ENCODE data around the gene FHOD3.

The FHOD3 gene

GRCh38 chr18:36697905-36698304 is 400.4 kb downstream of the FHOD3 start:
- Histone ChIP-seq H3K27ac (ENCODE audit: extremely low read depth, low read depth, low read length) (no peak overlapping the region), H3K9me3 (ENCODE audit: control insufficient read depth, insufficient read depth, low read depth, low read length) (no peaks in the 10 kb centered on the region), H3K4me1 (ENCODE audit: control insufficient read depth, insufficient read depth, low read length) (no peaks in the 10 kb centered on the region), H3K36me3 (ENCODE audit: control insufficient read depth in 2 of 2, insufficient read depth in 1 of 2, low read length in 2 of 2) (no peaks in the 10 kb centered on the region), H3K4me3 (ENCODE audit: low read depth, low read length) (no peak overlapping the region)
- CTCF ChIA-PET: interaction anchor here (1.2 to 2.1 kb wide), 2 partner anchors 10 kb away, joined by 10 to 13 read pairs; no protein-coding TSS in a partner anchor
- no peak for TF ChIP-seq ZNF132 (tag by site-specific recombination; IDR thresholded peaks at IDR 0.05; ENCODE audit: borderline replicate concordance)
- TF ChIP-seq ZSCAN30 (tag by site-specific recombination; IDR thresholded peaks at IDR 0.05): no peak
- TF ChIP-seq ZNF2 (tag by site-specific recombination; IDR thresholded peaks at IDR 0.05): no peak
- TF ChIP-seq ZNF747 (tag by site-specific recombination; IDR thresholded peaks at IDR 0.05): no peak
- no peak for TF ChIP-seq HIC1 (tag by site-specific recombination; IDR thresholded peaks at IDR 0.05)
- no peak for TF ChIP-seq ZBTB11 (tag by site-specific recombination; conservative IDR thresholded peaks at IDR 0.05; ENCODE audit: low read depth)
- POLR2A ChIA-PET: no interaction called here

- Histone ChIP-seq H3K4me3 (ENCODE audit: low read depth, low read length) (no peak overlapping the region), H3K36me3 (ENCODE audit: control insufficient read depth in 2 of 2, insufficient read depth in 1 of 2, low read length in 2 of 2) (no peaks in the 10 kb centered on the region), H3K4me1 (ENCODE audit: control insufficient read depth, insufficient read depth, low read length) (no peaks in the 10 kb centered on the region), H3K27ac (ENCODE audit: extremely low read depth, low read depth, low read length) (no peak overlapping the region), H3K9me3 (ENCODE audit: control insufficient read depth, insufficient read depth, low read depth, low read length) (no peaks in the 10 kb centered on the region)
- POLR2A ChIA-PET: no interaction called here
- TF ChIP-seq ZNF585B (tag by site-specific recombination; IDR thresholded peaks at IDR 0.05) (no peak), ZNF747 (tag by site-specific recombination; IDR thresholded peaks at IDR 0.05) (no peak), ZNF311 (tag by site-specific recombination; IDR thresholded peaks at IDR 0.05; ENCODE audit: borderline replicate concordance) (no peak), ZNF544 (tag by site-specific recombination; IDR thresholded peaks at IDR 0.05) (no peak), ZNF521 (tag by site-specific recombination; IDR thresholded peaks at IDR 0.05) (no peak), ZNF133 (tag by site-specific recombination; IDR thresholded peaks at IDR 0.05) (no peak), ZNF785 (tag by site-specific recombination; IDR thresholded peaks at IDR 0.05) (no peak), SCRT2 (tag by site-specific recombination; IDR thresholded peaks at IDR 0.05) (no peak)
- CTCF ChIA-PET: no interaction called here
Measured at GRCh38 chr18:36700955-36701354, 403.4 kb downstream of the FHOD3 start.

- POLR2A ChIA-PET: no interaction called here
- Histone ChIP-seq H3K36me3 (ENCODE audit: control insufficient read depth in 2 of 2, insufficient read depth in 1 of 2, low read length in 2 of 2) (no peaks in the 10 kb centered on the region), H3K4me3 (ENCODE audit: low read depth, low read length) (no peak overlapping the region), H3K27ac (ENCODE audit: extremely low read depth, low read depth, low read length) (no peak overlapping the region), H3K9me3 (ENCODE audit: control insufficient read depth, insufficient read depth, low read depth, low read length) (no peaks in the 10 kb centered on the region), H3K4me1 (ENCODE audit: control insufficient read depth, insufficient read depth, low read length) (no peaks in the 10 kb centered on the region)
- CTCF ChIA-PET: interaction anchor here (1.3 to 1.9 kb wide), 2 partner anchors 14 to 69 kb away, joined by 4 to 9 read pairs; no protein-coding TSS in a partner anchor
- TF ChIP-seq BCL11B (tag by site-specific recombination; IDR thresholded peaks at IDR 0.05; ENCODE audit: low read depth) (no peak), ZNF221 (tag by site-specific recombination; IDR thresholded peaks at IDR 0.05; ENCODE audit: borderline replicate concordance) (no peak), REST (tag by site-specific recombination; IDR thresholded peaks at IDR 0.05) (no peak), PATZ1 (tag by site-specific recombination; IDR thresholded peaks at IDR 0.05) (no peak), ZNF155 (tag by site-specific recombination; IDR thresholded peaks at IDR 0.05) (no peak), ZNF843 (tag by site-specific recombination; IDR thresholded peaks at IDR 0.05) (no peak), ZNF274 (IDR thresholded peaks at IDR 0.05; ENCODE audit: low read length) (no peak), ZNF274 (tag by site-specific recombination; IDR thresholded peaks at IDR 0.05; ENCODE audit: borderline replicate concordance) (no peak)
Measured at GRCh38 chr18:36702401-36703013, 405.0 kb downstream of the FHOD3 start.
